ENCODE data around the gene TMEM256. TPM values are rescaled to one million over a fixed set of nuclear protein-coding genes. Genes with fewer than 3 reads are reported as not detected.

The TMEM256 gene
- total and polyA plus RNA-seq, 9 of the 15 experiments (the other 6 are each of a cell fraction or from before 2014, with no cell fraction given): 43.4 to 177 (median 68.5) TPM

GRCh38 chr17:7435676-7436555, 32.0 kb upstream of the TMEM256 start (continued):
- no peak for TF ChIP-seq PATZ1 (CRISPR knock-in tag; IDR thresholded peaks at IDR 0.05; ENCODE audit: borderline replicate concordance)
- no peak for TF ChIP-seq BHLHE40 (IDR thresholded peaks at IDR 0.05; ENCODE audit: low read length)
- no peak for TF ChIP-seq KDM2B (CRISPR knock-in tag; IDR thresholded peaks at IDR 0.05)
- no peak for TF ChIP-seq MYBL2 (IDR thresholded peaks at IDR 0.05; ENCODE audit: low read depth)
- TF ChIP-seq MYBL2 (CRISPR knock-in tag; IDR thresholded peaks at IDR 0.05; ENCODE audit: borderline replicate concordance): no peak
- no peak for TF ChIP-seq FOXK1 (CRISPR knock-in tag; IDR thresholded peaks at IDR 0.05; ENCODE audit: borderline replicate concordance)
- no peak for TF ChIP-seq ETV6 (IDR thresholded peaks at IDR 0.05; ENCODE audit: borderline replicate concordance in 1 of 2, low read depth in 2 of 2, low read length in 1 of 2)
- TF ChIP-seq ETV6 (CRISPR knock-in tag; IDR thresholded peaks at IDR 0.05; ENCODE audit: borderline replicate concordance): no peak
- TF ChIP-seq HDAC1 (IDR thresholded peaks at IDR 0.05): peak in 1 of 2 experiments; percentile 39; a peak in 1 of 4 replicates
- TF ChIP-seq SETDB1 (IDR thresholded peaks at IDR 0.05; ENCODE audit: low read length): no peak
- peak in 1 of 2 experiments; percentile 53; a peak in 3 of 4 replicates for TF ChIP-seq MNT (conservative IDR thresholded peaks at IDR 0.05)
- no peak for TF ChIP-seq FIP1L1 (IDR thresholded peaks at IDR 0.05; ENCODE audit: low read depth, low read length, poor library complexity, severe bottlenecking)
- no peak for TF ChIP-seq TAF7 (tag; IDR thresholded peaks at IDR 0.05)
- TF ChIP-seq MITF (IDR thresholded peaks at IDR 0.05): no peak
- TF ChIP-seq ARID3A (IDR thresholded peaks at IDR 0.05; ENCODE audit: borderline replicate concordance, low read depth, low read length): no peak
- no peak for TF ChIP-seq SNRNP70 (optimal IDR thresholded peaks at IDR 0.05; ENCODE audit: low read depth, low read length)
- TF ChIP-seq ETV5 (CRISPR knock-in tag; IDR thresholded peaks at IDR 0.05; ENCODE audit: low read depth): 0 out of 2 replicates have a peak, but pooled peaks have one; percentile 19
- no peak for TF ChIP-seq KAT2B (IDR thresholded peaks at IDR 0.05; ENCODE audit: low read depth, low read length)
- TF ChIP-seq ESRRA (IDR thresholded peaks at IDR 0.05; ENCODE audit: borderline replicate concordance, low read depth): no peak
